D721Med (cell line): ENCODE results near the gene UNC5B.

ENCODE experiments used
- DNase-seq: peaks from one replicate; pipeline ENCODE4 v3.0.0; 2011; ENCODE audit warnings: low spot score; ENCODE audit not compliant: insufficient read length
- FAIRE-seq: peaks from 2 replicates; lab custom pipeline; 2011; peaks lifted over from hg19 to GRCh38; lab: Jason Lieb, UNC
- CTCF ChIP-seq: IDR thresholded peaks from 2 replicates; pipeline ENCODE4 v1.5.1; 2012; ENCODE audit warnings: mild to moderate bottlenecking, control low read depth; ENCODE audit not compliant: insufficient read depth; ENCODE audit errors: missing control alignments

UNC5B gene

GRCh38 chr10:71197955-71198354, 14.4 kb upstream of the UNC5B start:
- no peak for TF ChIP-seq CTCF
- DNase-seq = no peak
- no peak for FAIRE-seq

- DNase-seq = no peak
- FAIRE-seq = no peak
- no peak for TF ChIP-seq CTCF
Observed at GRCh38 chr10:71201849-71202248, 10.5 kb upstream of the UNC5B start.

GRCh38 chr10:71202314-71202713, 10.1 kb upstream of the UNC5B start:
- TF ChIP-seq CTCF = no peak
- FAIRE-seq (no peak), DNase-seq (no peak)

- FAIRE-seq (no peak), DNase-seq (no peak)
- TF ChIP-seq CTCF = no peak
Observed at GRCh38 chr10:71203124-71203523, 9.2 kb upstream of the UNC5B start.

GRCh38 chr10:71203716-71204115, 8.7 kb upstream of the UNC5B start:
- DNase-seq (no peak), FAIRE-seq (no peak)
- TF ChIP-seq CTCF = no peak

- FAIRE-seq (no peak), DNase-seq (no peak)
- no peak for TF ChIP-seq CTCF
Observed at GRCh38 chr10:71204746-71205145, 7.6 kb upstream of the UNC5B start.

- no peak for DNase-seq
Observed at GRCh38 chr10:71205468-71205867, 6.9 kb upstream of the UNC5B start.

More at GRCh38 chr10:71205468-71205867, 6.9 kb upstream of the UNC5B start:
- TF ChIP-seq CTCF = no peak
- no peak for FAIRE-seq
